Measurements from ENCODE around the gene OCA2.

Gene OCA2

DNA sequence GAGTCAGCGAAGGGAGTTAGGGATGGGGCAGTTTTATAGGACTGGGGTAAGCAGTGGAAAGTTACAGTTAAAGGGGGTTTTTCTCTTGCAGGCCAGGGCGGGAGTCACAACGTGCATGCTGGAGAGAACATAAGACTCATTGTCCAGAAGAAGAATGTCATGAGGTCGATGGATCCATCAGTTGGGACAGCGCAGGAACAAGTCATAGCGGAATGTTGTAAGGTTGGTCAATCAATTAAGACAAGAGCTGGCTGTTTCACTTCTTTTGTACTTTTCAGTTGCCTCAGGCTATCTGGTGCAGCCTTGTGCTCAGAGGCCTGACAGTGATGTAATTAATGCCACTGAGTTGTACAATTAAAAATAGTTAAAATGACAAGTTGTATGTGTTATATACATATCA is 165.6 kb downstream of the OCA2 start:
- no peak for DNase-seq

DNA sequence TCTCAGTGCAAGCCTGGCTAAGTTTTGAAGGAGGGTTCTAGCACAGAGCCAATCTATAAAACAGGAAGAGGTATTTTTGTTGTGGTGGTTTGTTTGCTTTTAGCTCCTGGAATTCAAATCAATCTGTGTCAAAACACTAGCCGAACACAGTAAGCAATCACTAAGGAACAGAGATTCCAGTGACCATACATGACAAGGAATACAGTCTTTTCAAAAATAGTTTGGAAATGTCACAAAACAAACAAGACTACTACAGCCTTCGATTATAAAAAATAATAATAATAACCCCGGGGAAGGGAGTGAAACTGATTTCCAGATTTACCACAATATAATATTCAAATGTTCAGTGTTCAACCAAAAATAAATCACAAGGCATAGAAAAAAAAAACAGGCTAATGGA is 166.5 kb downstream of the OCA2 start:
- no peak for DNase-seq

DNA sequence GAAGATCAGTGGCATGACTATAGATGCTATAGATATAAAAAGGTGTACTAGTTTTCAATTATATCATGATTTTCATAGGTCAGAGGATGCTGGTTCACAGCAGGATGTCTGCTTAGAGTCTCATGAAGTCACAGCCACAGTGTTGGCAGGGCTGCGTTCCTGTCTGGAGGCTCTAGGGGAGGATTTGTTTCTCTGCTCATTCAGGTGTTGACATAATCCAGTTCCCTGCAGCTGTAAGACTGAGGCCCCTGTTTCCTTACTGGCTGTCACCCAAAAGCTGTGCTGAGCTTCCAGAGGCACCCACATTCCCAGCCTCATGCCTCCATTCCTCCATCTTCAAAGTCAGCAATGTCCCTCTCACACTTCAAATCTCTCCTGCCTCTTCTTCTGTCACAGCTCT is 170.7 kb downstream of the OCA2 start:
- no peak for DNase-seq

DNA sequence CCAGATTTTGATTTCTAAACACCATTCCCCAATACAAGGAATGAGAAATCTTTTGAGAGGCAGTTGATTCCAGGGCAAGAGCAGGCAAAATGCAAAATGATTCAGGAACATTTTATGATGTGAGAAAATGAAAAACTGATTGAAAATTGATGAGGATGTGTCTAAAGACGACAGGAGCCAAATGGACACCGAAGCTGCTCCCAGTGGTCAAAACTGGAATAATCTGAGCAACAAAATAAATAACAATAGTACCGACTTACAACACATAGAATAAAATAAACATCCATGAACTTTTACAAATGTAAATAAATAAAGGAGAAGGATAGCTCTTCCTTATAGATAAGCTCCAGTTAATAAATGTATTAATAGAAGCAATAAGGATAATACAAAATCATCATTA is 186.8 kb downstream of the OCA2 start:
- no peak for DNase-seq

DNA sequence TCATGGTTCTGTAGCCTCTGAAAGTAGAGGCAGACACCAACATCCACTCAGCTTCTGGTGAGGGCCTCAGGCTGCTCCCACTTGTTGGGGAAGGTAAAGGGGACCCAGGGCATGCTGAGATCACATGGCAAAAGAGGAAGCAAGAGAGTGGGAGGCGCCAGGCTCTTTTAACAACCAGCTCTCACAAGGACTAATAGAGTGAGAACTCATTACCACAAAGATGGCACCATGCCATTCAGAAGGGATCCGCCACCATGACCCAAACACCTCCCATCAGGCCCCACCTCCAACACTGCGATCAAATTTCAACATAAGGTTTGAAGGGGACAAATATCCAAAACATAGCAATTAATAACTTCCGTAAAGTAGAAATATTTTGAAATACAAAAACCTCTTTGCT is 192.3 kb downstream of the OCA2 start:
- no peak for DNase-seq

- DNase-seq, result no peak
Measured at GRCh38 chr15:27903405-27903804, 195.7 kb downstream of the OCA2 start.

GRCh38 chr15:27902680-27903385 is 196.3 kb downstream of the OCA2 start:
- no peak for DNase-seq

GRCh38 chr15:27899583-27900285 is 199.4 kb downstream of the OCA2 start:
- DNase-seq, result no peak

- no peak for DNase-seq
Measured at GRCh38 chr15:27897481-27897880, 201.6 kb downstream of the OCA2 start.

GRCh38 chr15:27894645-27895044 is 204.5 kb downstream of the OCA2 start:
- DNase-seq, result no peak

GRCh38 chr15:27889258-27889657 is 209.9 kb downstream of the OCA2 start:
- no peak for DNase-seq

- DNase-seq, result no peak
Measured at GRCh38 chr15:27885201-27885600, 213.9 kb downstream of the OCA2 start.

GRCh38 chr15:27884726-27885125 is 214.4 kb downstream of the OCA2 start:
- no peak for DNase-seq

DNA sequence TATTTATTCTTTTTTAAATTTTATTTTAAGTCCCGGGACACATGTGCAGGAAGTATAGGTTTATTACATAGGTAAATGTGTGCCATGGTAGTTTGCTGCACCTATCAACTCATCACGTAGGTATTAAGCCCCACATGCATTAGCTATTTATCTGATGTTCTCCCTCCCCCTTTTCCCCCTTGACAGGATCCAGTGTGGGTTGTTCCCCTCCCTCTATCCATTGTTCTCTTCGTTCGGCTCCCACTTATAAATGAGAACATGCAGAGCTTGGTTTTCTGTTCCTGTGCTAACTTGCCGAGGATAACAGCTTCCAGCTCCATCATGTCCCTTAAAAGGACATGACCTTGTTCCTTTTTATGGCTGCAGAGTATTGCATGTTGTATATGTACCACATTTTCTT is 220.3 kb downstream of the OCA2 start:
- DNase-seq, result no peak

DNA sequence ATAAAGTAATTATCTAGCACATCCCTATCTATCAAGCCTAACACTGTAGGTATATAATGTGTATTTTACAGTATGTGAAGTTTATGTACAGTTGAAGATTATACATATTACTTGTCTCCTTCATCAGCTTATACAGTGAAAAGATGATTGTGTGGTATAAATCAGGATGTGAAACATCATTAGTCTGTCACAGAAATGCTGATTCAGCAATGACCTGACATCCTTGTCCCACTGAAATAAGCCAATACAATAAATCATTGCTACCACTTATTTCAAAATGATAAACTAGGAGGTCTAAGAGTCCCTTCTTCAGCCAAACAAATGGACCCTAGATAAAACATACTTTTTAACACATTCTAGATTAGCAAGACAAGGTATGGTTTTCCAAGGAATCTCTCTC is 225.3 kb downstream of the OCA2 start:
- no peak for DNase-seq

GRCh38 chr15:27873039-27873438 is 226.1 kb downstream of the OCA2 start:
- DNase-seq, result no peak

- no peak for DNase-seq
Measured at GRCh38 chr15:27872355-27872754, 226.8 kb downstream of the OCA2 start.

DNA sequence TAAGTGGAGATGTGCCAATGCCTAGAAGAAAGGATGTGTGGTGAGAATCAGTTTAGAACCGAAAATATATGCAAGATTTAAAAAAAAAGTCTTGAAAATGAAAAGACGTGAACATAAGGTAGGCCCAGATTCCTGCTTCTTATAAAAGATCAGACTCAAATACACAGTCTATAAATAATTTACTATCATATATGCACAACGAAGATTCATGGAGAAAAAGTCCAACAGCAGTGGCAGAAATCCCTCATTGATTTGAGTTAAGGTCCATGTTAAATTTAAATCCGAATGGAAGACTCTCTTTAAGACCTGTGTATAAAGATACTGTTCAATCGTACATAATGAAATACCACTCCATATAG is 227.2 kb downstream of the OCA2 start:
- DNase-seq, result no peak

DNA sequence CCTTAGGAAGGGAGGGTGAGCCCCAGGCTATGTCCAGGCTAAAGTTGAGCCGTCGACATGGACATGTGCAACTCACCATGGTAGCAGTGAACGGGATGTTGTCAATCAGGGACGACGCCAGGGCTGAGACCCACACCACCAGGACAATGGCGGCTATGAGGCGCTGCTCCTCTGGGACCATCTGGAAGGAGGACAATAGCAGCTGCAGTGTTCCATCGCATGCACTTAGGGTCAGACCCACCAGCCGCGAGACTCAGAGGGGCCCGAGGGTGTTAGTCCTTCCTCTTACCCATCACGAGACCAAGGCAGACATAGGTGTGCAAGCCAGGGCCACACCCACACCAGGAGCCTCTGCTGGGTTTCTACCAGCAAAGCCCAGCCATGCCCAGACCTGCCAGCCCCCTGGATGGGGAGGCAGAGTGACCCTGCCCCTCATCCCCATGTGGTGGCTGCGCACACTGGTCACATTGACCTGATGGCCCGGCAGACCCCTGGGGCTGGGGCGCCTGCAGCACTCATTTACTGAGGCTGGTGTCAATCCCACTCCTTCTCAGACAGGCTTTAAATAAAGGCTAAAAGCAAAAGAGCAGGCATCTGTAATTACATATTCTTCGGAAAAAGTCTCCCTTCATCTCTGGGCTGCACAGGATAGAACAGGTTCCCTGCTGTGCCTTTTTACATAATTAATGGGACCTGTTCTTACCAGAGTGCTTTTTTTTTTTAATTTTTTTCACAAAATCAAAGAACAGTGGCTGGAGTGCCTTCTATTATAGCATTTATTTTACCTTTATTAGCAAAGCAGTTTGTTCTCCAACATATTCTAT is 227.8 kb downstream of the OCA2 start:
- no peak for DNase-seq

DNA sequence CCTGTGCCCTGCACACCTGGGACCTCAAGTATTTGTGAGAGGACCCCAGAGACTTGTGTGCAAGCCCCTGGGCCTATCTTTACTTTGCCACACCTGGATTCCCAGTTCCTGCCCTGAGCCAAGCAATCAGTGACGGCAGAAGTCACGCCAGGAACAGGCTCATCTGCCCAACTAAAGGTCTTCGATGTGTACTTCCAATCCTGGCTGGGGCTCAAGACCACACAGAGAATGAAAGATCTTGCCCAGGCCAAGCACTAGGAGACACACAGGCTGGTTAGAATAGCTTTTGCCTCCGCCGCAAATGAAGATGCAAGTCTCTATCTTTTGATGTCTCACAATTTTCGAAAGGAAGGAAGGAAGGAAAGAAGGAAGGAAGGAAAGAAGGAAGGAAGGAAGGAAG is 228.8 kb downstream of the OCA2 start:
- no peak for DNase-seq

GRCh38 chr15:27869697-27870281 is 229.3 kb downstream of the OCA2 start:
- DNase-seq, result no peak

GRCh38 chr15:27868828-27869404 is 230.2 kb downstream of the OCA2 start:
- DNase-seq, result no peak

DNA sequence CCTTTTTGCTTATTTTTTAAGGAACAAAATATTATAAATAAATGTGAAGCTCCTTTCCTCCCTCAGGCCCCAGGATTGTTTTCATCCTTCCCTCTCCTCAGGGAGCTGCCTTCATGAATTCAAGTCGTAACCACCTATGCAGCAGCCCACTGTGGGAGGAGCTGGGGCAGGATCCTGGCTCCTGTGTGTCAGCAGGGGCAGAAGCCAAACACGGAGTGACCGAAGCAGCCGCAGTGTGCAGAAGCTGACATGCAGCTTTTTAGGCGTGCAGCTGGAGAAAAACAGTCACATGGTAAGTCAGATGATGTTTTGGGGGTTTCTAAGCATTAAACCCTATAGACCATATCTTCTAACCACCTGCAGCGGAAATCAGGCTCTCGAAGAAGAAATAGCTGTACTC is 231.3 kb downstream of the OCA2 start:
- no peak for DNase-seq

Measured in NCI-H1092 treated with DMSO at 0.1 percent for 48 hours (cell line).